GM23338 (cell line): ENCODE data around the gene GKN2.

Experiments
- CREB1 ChIP-seq: fragments of 250-450 bp; sonication (Bioruptor Pico); IDR thresholded peaks from 2 replicates; pipeline ENCODE4 v1.5.0; 2020; ENCODE audit warnings: low read depth, mild to moderate bottlenecking, moderate library complexity
- CTCF ChIP-seq, 2 experiments: fragments of 200-600 bp in 1 of 2; sonication (generic) in 1 of 2; conservative IDR thresholded peaks; 2 replicates each; pipeline versions ENCODE4 v1.5.1 to v1.6.1; 2016 to 2017; ENCODE audit warnings: antibody characterized with exemption in 2 of 2, low read depth in 2 of 2, mild to moderate bottlenecking in 2 of 2, moderate library complexity in 1 of 2
- EZH2 ChIP-seq: fragments of 200-600 bp; sonication (generic); IDR thresholded peaks from one replicate; pipeline ENCODE4 v1.8.0; 2017; ENCODE audit warnings: antibody characterized with exemption, mild to moderate bottlenecking, low read depth; ENCODE audit not compliant: unreplicated experiment
- EZH2phosphoT487 ChIP-seq: fragments of 200-600 bp; sonication (generic); IDR thresholded peaks from one replicate; pipeline ENCODE4 v1.8.1; 2018; ENCODE audit warnings: antibody characterized with exemption; ENCODE audit not compliant: unreplicated experiment
- JUNB ChIP-seq: IDR thresholded peaks from one replicate; pipeline ENCODE4 v1.6.1; 2016; ENCODE audit warnings: antibody characterized with exemption; ENCODE audit not compliant: unreplicated experiment
- NANOG ChIP-seq: IDR thresholded peaks from 2 replicates; pipeline ENCODE4 v1.6.1; 2016; ENCODE audit warnings: antibody characterized with exemption, borderline replicate concordance
- POLR2AphosphoS5 ChIP-seq: IDR thresholded peaks from 2 replicates; pipeline ENCODE4 v1.6.1; 2016; ENCODE audit warnings: antibody characterized with exemption, low read depth
- ZNF331 ChIP-seq: fragments of 250-450 bp; sonication (Bioruptor Pico); IDR thresholded peaks from 2 replicates; pipeline ENCODE4 v1.5.0; 2020; ENCODE audit warnings: low read depth, mild to moderate bottlenecking, moderate library complexity
- TF ChIP-seq, protein P1 (sequence below): IDR thresholded peaks from one replicate; pipeline ENCODE4 v1.6.1; 2018; ENCODE audit warnings: antibody characterized with exemption; ENCODE audit not compliant: unreplicated experiment
- TF ChIP-seq, protein P2 (sequence below): fragments of 250-450 bp; sonication (Bioruptor Pico); IDR thresholded peaks from 2 replicates; pipeline ENCODE4 v1.5.0; 2020; ENCODE audit warnings: mild to moderate bottlenecking, moderate library complexity

DNA sequence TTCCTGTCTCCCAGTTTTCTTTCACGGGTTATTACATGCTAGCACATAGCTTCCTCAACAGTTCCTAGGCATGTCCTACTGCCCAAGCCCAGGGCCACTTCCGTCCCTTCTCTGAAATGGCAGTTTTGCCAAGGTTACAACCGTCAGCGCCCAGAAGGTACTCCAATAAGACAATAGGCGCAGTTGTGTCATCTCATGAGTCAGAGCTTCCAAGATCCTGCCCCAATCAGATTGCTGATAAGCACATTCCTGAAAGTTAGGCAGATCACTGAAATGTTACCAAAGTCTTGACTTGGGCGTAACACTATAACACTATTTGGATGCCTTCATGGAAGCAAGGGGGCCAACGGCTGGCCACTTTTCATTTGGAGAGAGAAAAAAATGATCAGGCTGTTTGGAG is 34.2 kb downstream of the GKN2 start:
- TF ChIP-seq EZH2phosphoT487 (no peak), POLR2AphosphoS5 (no peak), CTCF (conservative IDR thresholded peaks at IDR 0.05; ENCODE audit: low read depth in 2 of 2) (no peak), CREB1 (no peak), EZH2 (no peak), JUNB (no peak), NANOG (no peak), ZNF331 (CRISPR knock-in tag) (no peak)
- TF ChIP-seq, protein P1, sequence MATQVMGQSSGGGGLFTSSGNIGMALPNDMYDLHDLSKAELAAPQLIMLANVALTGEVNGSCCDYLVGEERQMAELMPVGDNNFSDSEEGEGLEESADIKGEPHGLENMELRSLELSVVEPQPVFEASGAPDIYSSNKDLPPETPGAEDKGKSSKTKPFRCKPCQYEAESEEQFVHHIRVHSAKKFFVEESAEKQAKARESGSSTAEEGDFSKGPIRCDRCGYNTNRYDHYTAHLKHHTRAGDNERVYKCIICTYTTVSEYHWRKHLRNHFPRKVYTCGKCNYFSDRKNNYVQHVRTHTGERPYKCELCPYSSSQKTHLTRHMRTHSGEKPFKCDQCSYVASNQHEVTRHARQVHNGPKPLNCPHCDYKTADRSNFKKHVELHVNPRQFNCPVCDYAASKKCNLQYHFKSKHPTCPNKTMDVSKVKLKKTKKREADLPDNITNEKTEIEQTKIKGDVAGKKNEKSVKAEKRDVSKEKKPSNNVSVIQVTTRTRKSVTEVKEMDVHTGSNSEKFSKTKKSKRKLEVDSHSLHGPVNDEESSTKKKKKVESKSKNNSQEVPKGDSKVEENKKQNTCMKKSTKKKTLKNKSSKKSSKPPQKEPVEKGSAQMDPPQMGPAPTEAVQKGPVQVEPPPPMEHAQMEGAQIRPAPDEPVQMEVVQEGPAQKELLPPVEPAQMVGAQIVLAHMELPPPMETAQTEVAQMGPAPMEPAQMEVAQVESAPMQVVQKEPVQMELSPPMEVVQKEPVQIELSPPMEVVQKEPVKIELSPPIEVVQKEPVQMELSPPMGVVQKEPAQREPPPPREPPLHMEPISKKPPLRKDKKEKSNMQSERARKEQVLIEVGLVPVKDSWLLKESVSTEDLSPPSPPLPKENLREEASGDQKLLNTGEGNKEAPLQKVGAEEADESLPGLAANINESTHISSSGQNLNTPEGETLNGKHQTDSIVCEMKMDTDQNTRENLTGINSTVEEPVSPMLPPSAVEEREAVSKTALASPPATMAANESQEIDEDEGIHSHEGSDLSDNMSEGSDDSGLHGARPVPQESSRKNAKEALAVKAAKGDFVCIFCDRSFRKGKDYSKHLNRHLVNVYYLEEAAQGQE, result no peak
- TF ChIP-seq, protein P2, sequence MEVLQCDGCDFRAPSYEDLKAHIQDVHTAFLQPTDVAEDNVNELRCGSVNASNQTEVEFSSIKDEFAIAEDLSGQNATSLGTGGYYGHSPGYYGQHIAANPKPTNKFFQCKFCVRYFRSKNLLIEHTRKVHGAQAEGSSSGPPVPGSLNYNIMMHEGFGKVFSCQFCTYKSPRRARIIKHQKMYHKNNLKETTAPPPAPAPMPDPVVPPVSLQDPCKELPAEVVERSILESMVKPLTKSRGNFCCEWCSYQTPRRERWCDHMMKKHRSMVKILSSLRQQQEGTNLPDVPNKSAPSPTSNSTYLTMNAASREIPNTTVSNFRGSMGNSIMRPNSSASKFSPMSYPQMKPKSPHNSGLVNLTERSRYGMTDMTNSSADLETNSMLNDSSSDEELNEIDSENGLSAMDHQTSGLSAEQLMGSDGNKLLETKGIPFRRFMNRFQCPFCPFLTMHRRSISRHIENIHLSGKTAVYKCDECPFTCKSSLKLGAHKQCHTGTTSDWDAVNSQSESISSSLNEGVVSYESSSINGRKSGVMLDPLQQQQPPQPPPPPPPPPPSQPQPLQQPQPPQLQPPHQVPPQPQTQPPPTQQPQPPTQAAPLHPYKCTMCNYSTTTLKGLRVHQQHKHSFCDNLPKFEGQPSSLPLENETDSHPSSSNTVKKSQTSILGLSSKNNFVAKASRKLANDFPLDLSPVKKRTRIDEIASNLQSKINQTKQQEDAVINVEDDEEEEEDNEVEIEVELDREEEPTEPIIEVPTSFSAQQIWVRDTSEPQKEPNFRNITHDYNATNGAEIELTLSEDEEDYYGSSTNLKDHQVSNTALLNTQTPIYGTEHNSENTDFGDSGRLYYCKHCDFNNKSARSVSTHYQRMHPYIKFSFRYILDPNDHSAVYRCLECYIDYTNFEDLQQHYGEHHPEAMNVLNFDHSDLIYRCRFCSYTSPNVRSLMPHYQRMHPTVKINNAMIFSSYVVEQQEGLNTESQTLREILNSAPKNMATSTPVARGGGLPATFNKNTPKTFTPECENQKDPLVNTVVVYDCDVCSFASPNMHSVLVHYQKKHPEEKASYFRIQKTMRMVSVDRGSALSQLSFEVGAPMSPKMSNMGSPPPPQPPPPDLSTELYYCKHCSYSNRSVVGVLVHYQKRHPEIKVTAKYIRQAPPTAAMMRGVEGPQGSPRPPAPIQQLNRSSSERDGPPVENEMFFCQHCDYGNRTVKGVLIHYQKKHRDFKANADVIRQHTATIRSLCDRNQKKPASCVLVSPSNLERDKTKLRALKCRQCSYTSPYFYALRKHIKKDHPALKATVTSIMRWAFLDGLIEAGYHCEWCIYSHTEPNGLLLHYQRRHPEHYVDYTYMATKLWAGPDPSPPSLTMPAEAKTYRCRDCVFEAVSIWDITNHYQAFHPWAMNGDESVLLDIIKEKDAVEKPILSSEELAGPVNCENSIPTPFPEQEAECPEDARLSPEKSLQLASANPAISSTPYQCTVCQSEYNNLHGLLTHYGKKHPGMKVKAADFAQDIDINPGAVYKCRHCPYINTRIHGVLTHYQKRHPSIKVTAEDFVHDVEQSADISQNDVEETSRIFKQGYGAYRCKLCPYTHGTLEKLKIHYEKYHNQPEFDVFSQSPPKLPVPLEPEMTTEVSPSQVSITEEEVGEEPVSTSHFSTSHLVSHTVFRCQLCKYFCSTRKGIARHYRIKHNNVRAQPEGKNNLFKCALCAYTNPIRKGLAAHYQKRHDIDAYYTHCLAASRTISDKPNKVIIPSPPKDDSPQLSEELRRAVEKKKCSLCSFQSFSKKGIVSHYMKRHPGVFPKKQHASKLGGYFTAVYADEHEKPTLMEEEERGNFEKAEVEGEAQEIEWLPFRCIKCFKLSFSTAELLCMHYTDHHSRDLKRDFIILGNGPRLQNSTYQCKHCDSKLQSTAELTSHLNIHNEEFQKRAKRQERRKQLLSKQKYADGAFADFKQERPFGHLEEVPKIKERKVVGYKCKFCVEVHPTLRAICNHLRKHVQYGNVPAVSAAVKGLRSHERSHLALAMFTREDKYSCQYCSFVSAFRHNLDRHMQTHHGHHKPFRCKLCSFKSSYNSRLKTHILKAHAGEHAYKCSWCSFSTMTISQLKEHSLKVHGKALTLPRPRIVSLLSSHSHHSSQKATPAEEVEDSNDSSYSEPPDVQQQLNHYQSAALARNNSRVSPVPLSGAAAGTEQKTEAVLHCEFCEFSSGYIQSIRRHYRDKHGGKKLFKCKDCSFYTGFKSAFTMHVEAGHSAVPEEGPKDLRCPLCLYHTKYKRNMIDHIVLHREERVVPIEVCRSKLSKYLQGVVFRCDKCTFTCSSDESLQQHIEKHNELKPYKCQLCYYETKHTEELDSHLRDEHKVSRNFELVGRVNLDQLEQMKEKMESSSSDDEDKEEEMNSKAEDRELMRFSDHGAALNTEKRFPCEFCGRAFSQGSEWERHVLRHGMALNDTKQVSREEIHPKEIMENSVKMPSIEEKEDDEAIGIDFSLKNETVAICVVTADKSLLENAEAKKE, result no peak
